ENCODE measurements around the gene AKAP13. TPM values are rescaled to one million over a fixed set of nuclear protein-coding genes. Genes with fewer than 3 reads are reported as not detected.

The AKAP13 gene
- total RNA-seq, 1 experiment from 2014 or later, result 49.6 TPM

DNA sequence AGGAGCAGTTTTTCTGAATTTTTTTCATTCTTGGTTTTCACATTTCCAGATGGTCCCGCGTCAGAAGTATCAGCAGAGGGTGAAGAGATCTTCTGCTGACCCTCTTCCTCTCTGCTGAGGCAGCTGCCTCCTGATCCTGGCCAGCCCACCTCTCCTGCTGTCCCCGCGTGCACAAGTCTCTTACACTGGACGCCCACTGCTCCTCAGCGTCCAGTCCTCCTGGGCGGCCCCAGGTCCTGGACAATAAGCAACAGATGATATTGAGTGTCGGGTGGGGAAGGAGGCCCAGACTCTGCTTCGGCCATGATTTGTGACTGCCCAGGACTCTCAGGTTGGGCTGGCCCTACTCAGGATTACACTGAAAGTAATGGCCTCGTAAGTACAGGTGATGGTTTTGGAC, 364.2 kb downstream of the AKAP13 start:
- H3K27me3 Mint-ChIP-seq (ENCODE audit: insufficient read depth, unreplicated experiment), result no peaks in the 10 kb centered on the region
- ChIA-PET CTCF (no interaction called here), POLR2A (no interaction called here)
- peaks cover 4% of the 10 kb centered on the region; the same call in 1 of the 2 replicates for H3K36me3 ChIP-seq (ENCODE audit: control insufficient read depth, insufficient read depth, low read length)
- H3K9me3 ChIP-seq, result no peaks in the 10 kb centered on the region
- no peak for DNase-seq
- H3K4me3 Mint-ChIP-seq (ENCODE audit: unreplicated experiment), result no peak overlapping the region
- H3K27me3 ChIP-seq (replicated peaks; ENCODE audit: control insufficient read depth, insufficient read depth, low read length), result no peaks in the 10 kb centered on the region
- H3K36me3 Mint-ChIP-seq (ENCODE audit: insufficient read depth, unreplicated experiment), result peaks cover 77% of the 10 kb centered on the region
- no peak for TF ChIP-seq CTCF (IDR thresholded peaks at IDR 0.05; ENCODE audit: insufficient read depth in 1 of 2, low read depth in 1 of 2, low read length in 1 of 2, severe bottlenecking in 1 of 2, unreplicated experiment in 1 of 2)
- H3K27ac Mint-ChIP-seq (ENCODE audit: unreplicated experiment), result no peak overlapping the region
- intact Hi-C loops (cut with micrococcal nuclease; ENCODE audit: unreplicated experiment), result no loop called here
- no peaks in the 10 kb centered on the region for H3K4me1 Mint-ChIP-seq (ENCODE audit: low read depth, unreplicated experiment)
- no peak overlapping the region for H3K4me3 ChIP-seq (ENCODE audit: low read depth, low read length)
- no peaks in the 10 kb centered on the region for H3K4me1 ChIP-seq
- no peaks in the 10 kb centered on the region for H3K9me3 Mint-ChIP-seq (ENCODE audit: unreplicated experiment)
- no TSS peak for BruUV-seq (replicated peaks)

GRCh38 chr15:85745023-85745422, 364.6 kb downstream of the AKAP13 start:
- no TSS peak for BruUV-seq (replicated peaks)
- Mint-ChIP-seq H3K36me3 (ENCODE audit: insufficient read depth, unreplicated experiment) (peaks cover 82% of the 10 kb centered on the region), H3K9me3 (ENCODE audit: unreplicated experiment) (no peaks in the 10 kb centered on the region), H3K27ac (ENCODE audit: unreplicated experiment) (no peak overlapping the region), H3K27me3 (ENCODE audit: insufficient read depth, unreplicated experiment) (no peaks in the 10 kb centered on the region), H3K4me1 (ENCODE audit: low read depth, unreplicated experiment) (no peaks in the 10 kb centered on the region), H3K4me3 (ENCODE audit: unreplicated experiment) (no peak overlapping the region)
- no peak for DNase-seq
- Histone ChIP-seq H3K9me3 (no peaks in the 10 kb centered on the region), H3K27me3 (replicated peaks; ENCODE audit: control insufficient read depth, insufficient read depth, low read length) (no peaks in the 10 kb centered on the region), H3K4me3 (ENCODE audit: low read depth, low read length) (no peak overlapping the region), H3K36me3 (ENCODE audit: control insufficient read depth, insufficient read depth, low read length) (peaks cover 4% of the 10 kb centered on the region; the same call in 1 of the 2 replicates), H3K4me1 (no peaks in the 10 kb centered on the region)
- CTCF ChIA-PET, result no interaction called here
- no peak for TF ChIP-seq CTCF (IDR thresholded peaks at IDR 0.05; ENCODE audit: insufficient read depth in 1 of 2, low read depth in 1 of 2, low read length in 1 of 2, severe bottlenecking in 1 of 2, unreplicated experiment in 1 of 2)
- intact Hi-C loops (cut with micrococcal nuclease; ENCODE audit: unreplicated experiment), result no loop called here
- POLR2A ChIA-PET, result no interaction called here

- BruUV-seq (replicated peaks), result no TSS peak
Measured at GRCh38 chr15:85745525-85746150, 365.2 kb downstream of the AKAP13 start.

More at GRCh38 chr15:85745525-85746150, 365.2 kb downstream of the AKAP13 start:
- Histone ChIP-seq H3K36me3 (ENCODE audit: control insufficient read depth, insufficient read depth, low read length) (peaks cover 4% of the 10 kb centered on the region; the same call in 1 of the 2 replicates), H3K4me3 (ENCODE audit: low read depth, low read length) (no peak overlapping the region), H3K9me3 (no peaks in the 10 kb centered on the region), H3K4me1 (no peaks in the 10 kb centered on the region), H3K27me3 (replicated peaks; ENCODE audit: control insufficient read depth, insufficient read depth, low read length) (no peaks in the 10 kb centered on the region)
- CTCF ChIA-PET, result no interaction called here
- no peaks in the 10 kb centered on the region for H3K4me1 Mint-ChIP-seq (ENCODE audit: low read depth, unreplicated experiment)
- DNase-seq, result no peak
- no peak for TF ChIP-seq CTCF (IDR thresholded peaks at IDR 0.05; ENCODE audit: insufficient read depth in 1 of 2, low read depth in 1 of 2, low read length in 1 of 2, severe bottlenecking in 1 of 2, unreplicated experiment in 1 of 2)
- POLR2A ChIA-PET, result no interaction called here
- no peaks in the 10 kb centered on the region for H3K27me3 Mint-ChIP-seq (ENCODE audit: insufficient read depth, unreplicated experiment)
- no peak overlapping the region for H3K27ac Mint-ChIP-seq (ENCODE audit: unreplicated experiment)
- peaks cover 82% of the 10 kb centered on the region for H3K36me3 Mint-ChIP-seq (ENCODE audit: insufficient read depth, unreplicated experiment)
- no peak overlapping the region for H3K4me3 Mint-ChIP-seq (ENCODE audit: unreplicated experiment)
- H3K9me3 Mint-ChIP-seq (ENCODE audit: unreplicated experiment), result no peaks in the 10 kb centered on the region
- intact Hi-C loops (cut with micrococcal nuclease; ENCODE audit: unreplicated experiment), result no loop called here
